ENCODE measurements around the gene PPFIA3. TPM values are rescaled to one million over a fixed set of nuclear protein-coding genes. Genes with fewer than 3 reads are reported as not detected.

The PPFIA3 gene
- total and polyA plus RNA-seq, 2 experiments from 2014 or later: 25.4 to 29.7 TPM

DNA sequence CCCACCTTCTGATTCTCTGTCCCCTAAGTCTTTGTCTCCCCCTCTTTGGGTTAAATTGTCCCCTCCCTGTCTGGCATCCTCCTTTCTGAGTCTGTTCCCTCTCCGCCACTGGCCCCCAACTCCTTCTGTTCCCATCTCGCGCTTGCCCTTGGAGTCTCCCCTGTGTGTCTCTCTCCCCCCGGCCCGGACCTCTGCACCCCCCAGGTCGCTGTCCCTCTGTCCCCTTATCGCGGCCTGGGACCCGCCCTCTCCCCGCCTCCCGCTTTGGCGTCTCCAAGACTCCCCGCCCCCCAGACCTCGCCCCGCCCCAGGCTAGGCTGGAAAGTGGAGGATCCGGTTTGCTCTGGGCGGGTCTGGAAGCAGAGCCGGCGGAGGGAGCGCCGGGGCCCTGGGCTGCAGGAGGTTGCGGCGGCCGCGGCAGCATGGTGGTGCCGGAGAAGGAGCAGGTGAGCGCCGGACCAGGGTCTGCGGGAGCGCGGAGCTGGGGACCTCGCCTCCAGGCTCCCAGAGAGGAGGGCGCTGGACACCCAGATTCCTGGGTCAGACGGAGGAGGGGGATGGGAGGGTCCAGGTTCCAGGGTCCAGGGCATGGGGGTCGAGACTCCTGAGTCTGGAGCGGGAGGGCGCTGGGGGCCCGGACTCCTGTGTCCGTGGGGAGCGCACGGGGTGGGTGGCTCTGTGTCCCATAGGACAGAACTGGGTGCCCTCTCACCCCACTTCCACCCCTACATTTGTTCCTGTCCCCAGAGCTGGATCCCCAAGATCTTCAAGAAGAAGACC lies 38.3 kb downstream of the PPFIA3 start, which contains the start of gene TRPM4:
TSS of gene TRPM4 (plus strand) at position 348 of the 780 bp plus-strand sequence. CDS start at position 423, 75 bp downstream.
- peaks cover 14% of the 10 kb centered on the region for H3K4me1 ChIP-seq (ENCODE audit: insufficient read depth)
- H3K36me3 ChIP-seq (ENCODE audit: insufficient read depth): no peaks in the 10 kb centered on the region
- H3K4me1 Mint-ChIP-seq: peaks cover 32% of the 10 kb centered on the region
- H3K27ac Mint-ChIP-seq: no peak within 1 kb of the TSS
- H3F3A ChIP-seq (replicated peaks; ENCODE audit: low read depth): no peaks in the 10 kb centered on the region
- H3K79me2 ChIP-seq (replicated peaks; ENCODE audit: insufficient read depth): no peaks in the 10 kb centered on the region
- DNase-seq (ENCODE audit: low spot score) (peak; percentile 97), ATAC-seq (peak; percentile 95)
- H4K20me1 ChIP-seq (replicated peaks; ENCODE audit: insufficient read depth): no peaks in the 10 kb centered on the region
- H3K9me3 Mint-ChIP-seq: peaks cover 12% of the 10 kb centered on the region; the same call in 2 of the 3 replicates
- peak within 1 kb of the TSS; percentile 73 for H3K4me3 Mint-ChIP-seq
- peaks cover 13% of the 10 kb centered on the region for H3K27me3 ChIP-seq (ENCODE audit: insufficient read depth)
- H3K4me2 ChIP-seq: peak within 1 kb of the TSS; percentile 87
- TF ChIP-seq POLR2AphosphoS5 (IDR thresholded peaks at IDR 0.05; ENCODE audit: low read depth) (peak; percentile 89), CREB1 (CRISPR knock-in tag; IDR thresholded peaks at IDR 0.05; ENCODE audit: low read depth) (no peak)
- peak within 1 kb of the TSS; percentile 87 for H2AFZ ChIP-seq
- H3K36me3 Mint-ChIP-seq (ENCODE audit: low read depth): peaks cover 11% of the 10 kb centered on the region; the same call in 2 of the 3 replicates
- peaks cover 12% of the 10 kb centered on the region for H3K9me2 ChIP-seq (ENCODE audit: insufficient read depth)
- H3K4me3 ChIP-seq: peak within 1 kb of the TSS; percentile 84
- H3K27me3 Mint-ChIP-seq (ENCODE audit: insufficient read depth, low read depth, poor library complexity): peaks cover 27% of the 10 kb centered on the region
- H3K27ac ChIP-seq (ENCODE audit: low read depth): no peak within 1 kb of the TSS

DNA sequence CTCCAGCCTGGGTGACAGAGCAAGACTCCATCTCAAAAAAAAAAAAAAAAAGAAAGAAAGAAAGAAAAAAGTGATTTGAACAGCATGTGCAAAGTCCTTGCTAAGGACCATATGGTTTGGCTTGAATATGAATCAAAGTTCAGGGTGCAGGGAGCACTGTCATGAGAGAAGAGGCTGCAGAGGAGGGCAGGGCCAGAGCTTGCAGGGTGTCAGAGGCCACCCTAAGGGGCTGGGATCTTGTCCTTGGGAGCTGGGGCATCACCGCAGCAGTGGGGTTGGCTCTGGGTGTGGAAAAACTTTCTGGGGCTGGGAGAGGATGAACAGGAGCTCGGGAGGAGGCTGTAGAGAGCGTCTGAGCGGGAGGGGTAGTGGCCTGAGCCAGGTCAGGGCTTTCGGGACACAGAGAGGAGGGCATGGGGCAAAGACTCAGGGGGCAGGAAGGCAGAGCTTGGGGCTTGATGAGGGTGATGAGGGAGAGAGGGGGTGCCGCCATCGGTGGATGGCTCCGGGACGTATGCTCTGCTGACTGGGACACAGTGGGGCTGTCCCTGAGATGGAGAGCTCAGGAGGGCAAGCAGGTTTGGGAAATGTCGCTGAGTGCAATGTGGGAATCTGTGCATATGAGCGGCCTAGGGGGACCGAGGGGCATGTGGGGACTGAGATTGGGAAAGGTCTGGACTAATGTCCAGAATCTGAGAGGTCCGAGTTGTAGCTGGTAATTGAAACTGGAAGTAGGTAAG lies 41.3 kb downstream of the PPFIA3 start:
- Mint-ChIP-seq H3K4me1 (peaks cover 22% of the 10 kb centered on the region), H3K36me3 (ENCODE audit: low read depth) (peaks cover 3% of the 10 kb centered on the region; the same call in 1 of the 3 replicates), H3K9me3 (peaks cover 3% of the 10 kb centered on the region; the same call in 1 of the 3 replicates), H3K4me3 (no peak overlapping the region; the same call in 2 of the 3 replicates), H3K27me3 (ENCODE audit: insufficient read depth, low read depth, poor library complexity) (peaks cover 15% of the 10 kb centered on the region), H3K27ac (no peak overlapping the region)
- Histone ChIP-seq H4K20me1 (replicated peaks; ENCODE audit: insufficient read depth) (no peaks in the 10 kb centered on the region), H3K27ac (ENCODE audit: low read depth) (no peak overlapping the region), H2AFZ (no peak overlapping the region), H3K79me2 (replicated peaks; ENCODE audit: insufficient read depth) (no peaks in the 10 kb centered on the region), H3K9me2 (ENCODE audit: insufficient read depth) (no peaks in the 10 kb centered on the region), H3K36me3 (ENCODE audit: insufficient read depth) (no peaks in the 10 kb centered on the region), H3F3A (replicated peaks; ENCODE audit: low read depth) (0 out of 2 replicates have a peak, but pooled peaks cover 2% of the 10 kb centered on the region), H3K27me3 (ENCODE audit: insufficient read depth) (peaks cover 15% of the 10 kb centered on the region), H3K4me1 (ENCODE audit: insufficient read depth) (peaks cover 10% of the 10 kb centered on the region), H3K4me2 (no peak overlapping the region), H3K4me3 (no peak overlapping the region)
- no peak for ATAC-seq
- DNase-seq (ENCODE audit: low spot score): no peak
- TF ChIP-seq EZH2 (IDR thresholded peaks at IDR 0.05; ENCODE audit: low read depth, unreplicated experiment) (no peak), NANOG (IDR thresholded peaks at IDR 0.05; ENCODE audit: borderline replicate concordance) (no peak), STAT1 (IDR thresholded peaks at IDR 0.05; ENCODE audit: unreplicated experiment) (no peak), POLR2AphosphoS5 (IDR thresholded peaks at IDR 0.05; ENCODE audit: low read depth) (no peak), ZNF331 (CRISPR knock-in tag; IDR thresholded peaks at IDR 0.05; ENCODE audit: low read depth) (no peak), CREB1 (CRISPR knock-in tag; IDR thresholded peaks at IDR 0.05; ENCODE audit: low read depth) (no peak), EZH2phosphoT487 (IDR thresholded peaks at IDR 0.05; ENCODE audit: unreplicated experiment) (no peak), ZNF114 (CRISPR knock-in tag; IDR thresholded peaks at IDR 0.05) (no peak), JUNB (IDR thresholded peaks at IDR 0.05; ENCODE audit: unreplicated experiment) (no peak)
- TF ChIP-seq, protein P1, sequence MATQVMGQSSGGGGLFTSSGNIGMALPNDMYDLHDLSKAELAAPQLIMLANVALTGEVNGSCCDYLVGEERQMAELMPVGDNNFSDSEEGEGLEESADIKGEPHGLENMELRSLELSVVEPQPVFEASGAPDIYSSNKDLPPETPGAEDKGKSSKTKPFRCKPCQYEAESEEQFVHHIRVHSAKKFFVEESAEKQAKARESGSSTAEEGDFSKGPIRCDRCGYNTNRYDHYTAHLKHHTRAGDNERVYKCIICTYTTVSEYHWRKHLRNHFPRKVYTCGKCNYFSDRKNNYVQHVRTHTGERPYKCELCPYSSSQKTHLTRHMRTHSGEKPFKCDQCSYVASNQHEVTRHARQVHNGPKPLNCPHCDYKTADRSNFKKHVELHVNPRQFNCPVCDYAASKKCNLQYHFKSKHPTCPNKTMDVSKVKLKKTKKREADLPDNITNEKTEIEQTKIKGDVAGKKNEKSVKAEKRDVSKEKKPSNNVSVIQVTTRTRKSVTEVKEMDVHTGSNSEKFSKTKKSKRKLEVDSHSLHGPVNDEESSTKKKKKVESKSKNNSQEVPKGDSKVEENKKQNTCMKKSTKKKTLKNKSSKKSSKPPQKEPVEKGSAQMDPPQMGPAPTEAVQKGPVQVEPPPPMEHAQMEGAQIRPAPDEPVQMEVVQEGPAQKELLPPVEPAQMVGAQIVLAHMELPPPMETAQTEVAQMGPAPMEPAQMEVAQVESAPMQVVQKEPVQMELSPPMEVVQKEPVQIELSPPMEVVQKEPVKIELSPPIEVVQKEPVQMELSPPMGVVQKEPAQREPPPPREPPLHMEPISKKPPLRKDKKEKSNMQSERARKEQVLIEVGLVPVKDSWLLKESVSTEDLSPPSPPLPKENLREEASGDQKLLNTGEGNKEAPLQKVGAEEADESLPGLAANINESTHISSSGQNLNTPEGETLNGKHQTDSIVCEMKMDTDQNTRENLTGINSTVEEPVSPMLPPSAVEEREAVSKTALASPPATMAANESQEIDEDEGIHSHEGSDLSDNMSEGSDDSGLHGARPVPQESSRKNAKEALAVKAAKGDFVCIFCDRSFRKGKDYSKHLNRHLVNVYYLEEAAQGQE (IDR thresholded peaks at IDR 0.05; ENCODE audit: unreplicated experiment): no peak
- TF ChIP-seq, protein P2, sequence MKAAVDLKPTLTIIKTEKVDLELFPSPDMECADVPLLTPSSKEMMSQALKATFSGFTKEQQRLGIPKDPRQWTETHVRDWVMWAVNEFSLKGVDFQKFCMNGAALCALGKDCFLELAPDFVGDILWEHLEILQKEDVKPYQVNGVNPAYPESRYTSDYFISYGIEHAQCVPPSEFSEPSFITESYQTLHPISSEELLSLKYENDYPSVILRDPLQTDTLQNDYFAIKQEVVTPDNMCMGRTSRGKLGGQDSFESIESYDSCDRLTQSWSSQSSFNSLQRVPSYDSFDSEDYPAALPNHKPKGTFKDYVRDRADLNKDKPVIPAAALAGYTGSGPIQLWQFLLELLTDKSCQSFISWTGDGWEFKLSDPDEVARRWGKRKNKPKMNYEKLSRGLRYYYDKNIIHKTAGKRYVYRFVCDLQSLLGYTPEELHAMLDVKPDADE (IDR thresholded peaks at IDR 0.05): no peak
- TF ChIP-seq, protein P3, sequence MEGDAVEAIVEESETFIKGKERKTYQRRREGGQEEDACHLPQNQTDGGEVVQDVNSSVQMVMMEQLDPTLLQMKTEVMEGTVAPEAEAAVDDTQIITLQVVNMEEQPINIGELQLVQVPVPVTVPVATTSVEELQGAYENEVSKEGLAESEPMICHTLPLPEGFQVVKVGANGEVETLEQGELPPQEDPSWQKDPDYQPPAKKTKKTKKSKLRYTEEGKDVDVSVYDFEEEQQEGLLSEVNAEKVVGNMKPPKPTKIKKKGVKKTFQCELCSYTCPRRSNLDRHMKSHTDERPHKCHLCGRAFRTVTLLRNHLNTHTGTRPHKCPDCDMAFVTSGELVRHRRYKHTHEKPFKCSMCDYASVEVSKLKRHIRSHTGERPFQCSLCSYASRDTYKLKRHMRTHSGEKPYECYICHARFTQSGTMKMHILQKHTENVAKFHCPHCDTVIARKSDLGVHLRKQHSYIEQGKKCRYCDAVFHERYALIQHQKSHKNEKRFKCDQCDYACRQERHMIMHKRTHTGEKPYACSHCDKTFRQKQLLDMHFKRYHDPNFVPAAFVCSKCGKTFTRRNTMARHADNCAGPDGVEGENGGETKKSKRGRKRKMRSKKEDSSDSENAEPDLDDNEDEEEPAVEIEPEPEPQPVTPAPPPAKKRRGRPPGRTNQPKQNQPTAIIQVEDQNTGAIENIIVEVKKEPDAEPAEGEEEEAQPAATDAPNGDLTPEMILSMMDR (conservative IDR thresholded peaks at IDR 0.05; ENCODE audit: low read depth in 2 of 2): no peak
